ENCODE data around the gene UFSP1. TPM values are rescaled to one million over a fixed set of nuclear protein-coding genes. Genes with fewer than 3 reads are reported as not detected.

UFSP1 gene
- total RNA-seq, 1 donor from 2014 or later = 2.4 TPM

- Mint-ChIP-seq H3K4me3 (ENCODE audit: unreplicated experiment) (peak overlapping the region; percentile 88), H3K27me3 (ENCODE audit: unreplicated experiment) (peaks cover 28% of the 10 kb centered on the region), H3K36me3 (ENCODE audit: low read depth, unreplicated experiment) (peaks cover 19% of the 10 kb centered on the region), H3K9me3 (ENCODE audit: unreplicated experiment) (no peaks in the 10 kb centered on the region), H3K27ac (ENCODE audit: unreplicated experiment) (peak overlapping the region; percentile 70), H3K4me1 (ENCODE audit: unreplicated experiment) (peaks cover 38% of the 10 kb centered on the region)
- DNase-seq (ENCODE audit: low spot score) = no peak
- no peak for TF ChIP-seq CTCF (IDR thresholded peaks at IDR 0.05; ENCODE audit: unreplicated experiment)
Measured at GRCh38 chr7:100891568-100892247, 2.2 kb upstream of the UFSP1 start.

GRCh38 chr7:100890653-100891567 lies 1.4 kb upstream of the UFSP1 start:
- Mint-ChIP-seq H3K9me3 (ENCODE audit: unreplicated experiment) (no peaks in the 10 kb centered on the region), H3K27me3 (ENCODE audit: unreplicated experiment) (peaks cover 22% of the 10 kb centered on the region), H3K4me3 (ENCODE audit: unreplicated experiment) (peak overlapping the region; percentile 88), H3K36me3 (ENCODE audit: low read depth, unreplicated experiment) (peaks cover 27% of the 10 kb centered on the region), H3K4me1 (ENCODE audit: unreplicated experiment) (peaks cover 37% of the 10 kb centered on the region), H3K27ac (ENCODE audit: unreplicated experiment) (peak overlapping the region; percentile 93)
- TF ChIP-seq CTCF (IDR thresholded peaks at IDR 0.05; ENCODE audit: unreplicated experiment) = no peak
- DNase-seq (ENCODE audit: low spot score) = no peak

GRCh38 chr7:100888291-100888987 lies 1.1 kb downstream of the UFSP1 start:
- H3K27me3 Mint-ChIP-seq (ENCODE audit: unreplicated experiment) = peaks cover 25% of the 10 kb centered on the region
- H3K9me3 Mint-ChIP-seq (ENCODE audit: unreplicated experiment) = no peaks in the 10 kb centered on the region
- peaks cover 52% of the 10 kb centered on the region for H3K4me1 Mint-ChIP-seq (ENCODE audit: unreplicated experiment)
- H3K27ac Mint-ChIP-seq (ENCODE audit: unreplicated experiment) = peak overlapping the region; percentile 82
- DNase-seq (ENCODE audit: low spot score) = no peak
- H3K36me3 Mint-ChIP-seq (ENCODE audit: low read depth, unreplicated experiment) = peaks cover 50% of the 10 kb centered on the region
- H3K4me3 Mint-ChIP-seq (ENCODE audit: unreplicated experiment) = peak overlapping the region; percentile 83
- TF ChIP-seq CTCF (IDR thresholded peaks at IDR 0.05; ENCODE audit: unreplicated experiment) = no peak

GRCh38 chr7:100887516-100888290 lies 1.8 kb downstream of the UFSP1 start:
- Mint-ChIP-seq H3K27ac (ENCODE audit: unreplicated experiment) (peak overlapping the region; percentile 82), H3K27me3 (ENCODE audit: unreplicated experiment) (peaks cover 28% of the 10 kb centered on the region), H3K9me3 (ENCODE audit: unreplicated experiment) (no peaks in the 10 kb centered on the region), H3K4me1 (ENCODE audit: unreplicated experiment) (peaks cover 57% of the 10 kb centered on the region), H3K36me3 (ENCODE audit: low read depth, unreplicated experiment) (peaks cover 57% of the 10 kb centered on the region), H3K4me3 (ENCODE audit: unreplicated experiment) (peak overlapping the region; percentile 83)
- no peak for DNase-seq (ENCODE audit: low spot score)
- no peak for TF ChIP-seq CTCF (IDR thresholded peaks at IDR 0.05; ENCODE audit: unreplicated experiment)
